MM.1S (cell line): ENCODE data around the gene TGM5.

Source experiments
- DNase-seq: peaks from one replicate; pipeline ENCODE4 v3.0.0-alpha.2; 2015
- H2AFZ ChIP-seq: fragments of 300-600 bp; sonication (generic); 2 replicates; pipeline ENCODE4 v1.6.0; 2016; ENCODE audit warnings: antibody characterized with exemption, low read length
- H3F3A ChIP-seq: fragments of 300-600 bp; sonication (generic); 2 replicates; pipeline ENCODE4 v1.6.1; 2016; ENCODE audit warnings: mild to moderate bottlenecking, antibody characterized with exemption, low read length, moderate library complexity, mixed read lengths; ENCODE audit not compliant: insufficient read depth
- H3K27ac ChIP-seq: fragments of 300-600 bp; sonication (generic); 2 replicates; pipeline ENCODE4 v1.5.1; 2016; ENCODE audit warnings: mild to moderate bottlenecking, low read length
- H3K27me3 ChIP-seq: fragments of 300-600 bp; sonication (generic); replicated peaks from 2 replicates; pipeline ENCODE4 v1.6.0; 2016; ENCODE audit warnings: low read length; ENCODE audit not compliant: insufficient read depth
- H3K36me3 ChIP-seq: fragments of 300-600 bp; sonication (generic); replicated peaks from 2 replicates; pipeline ENCODE4 v1.6.1; 2016; ENCODE audit warnings: mild to moderate bottlenecking, low read length, mixed read lengths; ENCODE audit not compliant: insufficient read depth
- H3K4me1 ChIP-seq: fragments of 300-600 bp; sonication (generic); 2 replicates; pipeline ENCODE4 v1.6.1; 2016; ENCODE audit warnings: low read length, mixed read lengths
- H3K4me2 ChIP-seq: fragments of 300-600 bp; sonication (generic); 2 replicates; pipeline ENCODE4 v1.6.0; 2016; ENCODE audit warnings: low read depth, low read length
- H3K4me3 ChIP-seq: fragments of 300-600 bp; sonication (generic); 2 replicates; pipeline ENCODE4 v1.5.1; 2016; ENCODE audit warnings: low read length, mixed read lengths
- H3K79me2 ChIP-seq: fragments of 300-600 bp; sonication (generic); 2 replicates; pipeline ENCODE4 v1.6.1; 2016; ENCODE audit warnings: mixed run types, low read length, mixed read lengths
- H3K9ac ChIP-seq: fragments of 300-600 bp; sonication (generic); 2 replicates; pipeline ENCODE4 v1.6.1; 2016; ENCODE audit warnings: low read length, mixed read lengths
- H3K9me2 ChIP-seq: fragments of 300-600 bp; sonication (generic); replicated peaks from 2 replicates; pipeline ENCODE4 v1.6.1; 2016; ENCODE audit warnings: mild to moderate bottlenecking, low read length, mixed read lengths; ENCODE audit not compliant: insufficient read depth
- H3K9me3 ChIP-seq: fragments of 300-600 bp; sonication (generic); replicated peaks from 2 replicates; pipeline ENCODE4 v1.6.1; 2016; ENCODE audit warnings: mild to moderate bottlenecking, low read length, mixed read lengths; ENCODE audit not compliant: insufficient read depth
- H4K20me1 ChIP-seq: fragments of 300-600 bp; sonication (generic); 2 replicates; pipeline ENCODE4 v1.6.1; 2016; ENCODE audit warnings: mild to moderate bottlenecking, low read length, moderate library complexity, mixed read lengths; ENCODE audit not compliant: insufficient read depth
- EZH2 ChIP-seq: fragments of 300-600 bp; sonication (generic); optimal IDR thresholded peaks from 2 replicates; pipeline ENCODE3; 2017; ENCODE audit warnings: low read depth, mild to moderate bottlenecking, antibody characterized with exemption, low read length, mixed read lengths
- EZH2phosphoT487 ChIP-seq: fragments of 300-600 bp; sonication (generic); IDR thresholded peaks from 2 replicates; pipeline ENCODE4 v1.6.1; 2018; ENCODE audit warnings: antibody characterized with exemption, low read length
- TF ChIP-seq, protein P1 (sequence below): fragments of 300-600 bp; sonication (generic); IDR thresholded peaks from 2 replicates; pipeline ENCODE4 v1.5.1; 2016; ENCODE audit warnings: antibody characterized with exemption, low read length, mixed read lengths

TGM5 gene

GRCh38 chr15:43243020-43243645 lies 23.6 kb downstream of the TGM5 start:
- no peak for DNase-seq
- Histone ChIP-seq H3K4me1 (no peaks in the 10 kb centered on the region), H2AFZ (no peak overlapping the region), H3K4me3 (no peak overlapping the region), H3K9ac (no peak overlapping the region), H3K36me3 (no peaks in the 10 kb centered on the region), H3F3A (no peaks in the 10 kb centered on the region), H3K79me2 (no peaks in the 10 kb centered on the region), H4K20me1 (no peaks in the 10 kb centered on the region), H3K4me2 (no peak overlapping the region), H3K9me3 (no peaks in the 10 kb centered on the region), H3K27me3 (no peaks in the 10 kb centered on the region), H3K27ac (no peak overlapping the region), H3K9me2 (no peaks in the 10 kb centered on the region)
- TF ChIP-seq, protein P1, sequence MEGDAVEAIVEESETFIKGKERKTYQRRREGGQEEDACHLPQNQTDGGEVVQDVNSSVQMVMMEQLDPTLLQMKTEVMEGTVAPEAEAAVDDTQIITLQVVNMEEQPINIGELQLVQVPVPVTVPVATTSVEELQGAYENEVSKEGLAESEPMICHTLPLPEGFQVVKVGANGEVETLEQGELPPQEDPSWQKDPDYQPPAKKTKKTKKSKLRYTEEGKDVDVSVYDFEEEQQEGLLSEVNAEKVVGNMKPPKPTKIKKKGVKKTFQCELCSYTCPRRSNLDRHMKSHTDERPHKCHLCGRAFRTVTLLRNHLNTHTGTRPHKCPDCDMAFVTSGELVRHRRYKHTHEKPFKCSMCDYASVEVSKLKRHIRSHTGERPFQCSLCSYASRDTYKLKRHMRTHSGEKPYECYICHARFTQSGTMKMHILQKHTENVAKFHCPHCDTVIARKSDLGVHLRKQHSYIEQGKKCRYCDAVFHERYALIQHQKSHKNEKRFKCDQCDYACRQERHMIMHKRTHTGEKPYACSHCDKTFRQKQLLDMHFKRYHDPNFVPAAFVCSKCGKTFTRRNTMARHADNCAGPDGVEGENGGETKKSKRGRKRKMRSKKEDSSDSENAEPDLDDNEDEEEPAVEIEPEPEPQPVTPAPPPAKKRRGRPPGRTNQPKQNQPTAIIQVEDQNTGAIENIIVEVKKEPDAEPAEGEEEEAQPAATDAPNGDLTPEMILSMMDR = no peak
- TF ChIP-seq EZH2 (no peak), EZH2phosphoT487 (no peak)

GRCh38 chr15:43242616-43243015 lies 24.1 kb downstream of the TGM5 start:
- H4K20me1 ChIP-seq = no peaks in the 10 kb centered on the region

DNA sequence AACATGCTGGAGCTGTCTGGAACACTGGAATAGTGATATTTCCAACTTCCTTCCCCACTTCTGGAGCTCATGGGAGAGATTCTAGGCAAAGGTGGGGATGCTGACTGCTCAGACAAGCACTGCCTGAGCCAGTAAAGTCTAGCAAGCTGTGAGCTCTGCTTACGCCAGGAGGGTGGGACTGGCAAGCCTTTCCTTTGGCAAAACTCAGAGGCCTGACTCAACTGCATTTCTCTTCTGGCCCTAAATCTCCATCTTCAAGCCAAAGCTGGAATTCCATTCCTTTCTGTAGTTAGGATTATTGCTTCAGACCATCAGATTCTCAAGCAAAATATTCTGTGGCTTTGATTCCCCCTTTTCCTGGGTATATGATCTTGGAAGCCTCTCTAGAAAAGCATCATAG lies 25.6 kb downstream of the TGM5 start:
- H3K79me2 ChIP-seq = no peaks in the 10 kb centered on the region
- no peak for TF ChIP-seq EZH2
- H3K9me2 ChIP-seq = no peaks in the 10 kb centered on the region
- no peaks in the 10 kb centered on the region for H3K27me3 ChIP-seq
- H3F3A ChIP-seq = no peaks in the 10 kb centered on the region
- H3K36me3 ChIP-seq = no peaks in the 10 kb centered on the region
- no peak overlapping the region for H3K27ac ChIP-seq
- DNase-seq = no peak
- no peak overlapping the region for H2AFZ ChIP-seq
- H3K4me3 ChIP-seq = no peak overlapping the region
- H4K20me1 ChIP-seq = no peaks in the 10 kb centered on the region
- H3K4me2 ChIP-seq = no peak overlapping the region
- H3K9ac ChIP-seq = no peak overlapping the region
- no peaks in the 10 kb centered on the region for H3K9me3 ChIP-seq
- no peaks in the 10 kb centered on the region for H3K4me1 ChIP-seq

More at GRCh38 chr15:43242616-43243015, 24.1 kb downstream of the TGM5 start:
- H3K4me1 ChIP-seq = no peaks in the 10 kb centered on the region
- H3K9me2 ChIP-seq = no peaks in the 10 kb centered on the region
- no peak for DNase-seq
- no peak overlapping the region for H2AFZ ChIP-seq
- no peaks in the 10 kb centered on the region for H3K27me3 ChIP-seq
- no peaks in the 10 kb centered on the region for H3K79me2 ChIP-seq
- TF ChIP-seq, protein P1 = no peak
- TF ChIP-seq EZH2 = no peak
- no peak for TF ChIP-seq EZH2phosphoT487
- H3K9ac ChIP-seq = no peak overlapping the region
- no peaks in the 10 kb centered on the region for H3K9me3 ChIP-seq
- no peaks in the 10 kb centered on the region for H3K36me3 ChIP-seq
- no peak overlapping the region for H3K4me3 ChIP-seq
- H3K27ac ChIP-seq = no peak overlapping the region
- H3F3A ChIP-seq = no peaks in the 10 kb centered on the region
- H3K4me2 ChIP-seq = no peak overlapping the region

DNA sequence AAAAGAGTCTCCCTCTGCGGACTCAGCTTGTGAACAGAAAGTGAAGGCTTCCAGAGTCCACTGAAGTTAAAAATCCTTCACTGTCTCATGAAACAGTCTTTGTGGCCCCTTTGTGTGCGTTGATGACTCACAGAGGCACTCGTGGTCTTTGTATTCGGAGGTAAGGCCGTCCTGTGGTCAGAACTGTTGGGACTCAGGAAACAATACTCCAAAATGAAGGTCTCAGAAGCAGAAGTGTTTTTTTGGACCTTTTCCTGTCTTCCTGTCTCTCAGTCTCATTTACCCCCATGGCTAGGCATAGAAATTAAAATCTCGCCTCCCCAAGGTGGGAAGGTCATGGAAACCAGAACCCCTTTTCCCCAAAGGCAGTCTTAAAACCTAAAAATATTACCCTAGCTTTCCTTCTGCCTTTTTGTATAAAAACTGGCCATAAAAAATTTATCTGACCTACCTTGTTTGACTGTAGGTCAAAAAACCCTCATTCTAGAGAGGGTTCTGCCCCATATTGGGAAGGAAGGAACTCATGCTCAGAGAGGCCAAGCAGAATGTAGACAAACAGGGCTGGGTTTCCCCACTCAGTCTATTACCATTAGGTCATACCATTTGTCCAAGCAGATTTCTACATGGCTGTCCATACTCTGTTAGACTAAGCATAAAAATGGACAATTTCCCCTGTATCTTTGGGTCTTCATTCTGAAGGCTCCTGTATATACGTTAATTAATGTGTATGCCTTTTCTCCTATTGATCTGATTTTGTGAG lies 26.8 kb downstream of the TGM5 start:
- no peaks in the 10 kb centered on the region for H3K9me2 ChIP-seq
- H3K36me3 ChIP-seq = no peaks in the 10 kb centered on the region
- no peaks in the 10 kb centered on the region for H3K4me1 ChIP-seq
- no peak overlapping the region for H3K9ac ChIP-seq
- no peaks in the 10 kb centered on the region for H3K79me2 ChIP-seq
- no peaks in the 10 kb centered on the region for H4K20me1 ChIP-seq
- H3K9me3 ChIP-seq = no peaks in the 10 kb centered on the region
- no peaks in the 10 kb centered on the region for H3K27me3 ChIP-seq
- no peaks in the 10 kb centered on the region for H3F3A ChIP-seq
- H3K4me3 ChIP-seq = no peak overlapping the region
- H3K27ac ChIP-seq = no peak overlapping the region
- no peak overlapping the region for H3K4me2 ChIP-seq
- no peak overlapping the region for H2AFZ ChIP-seq
- no peak for DNase-seq
- TF ChIP-seq EZH2 = no peak
- TF ChIP-seq EZH2phosphoT487 = no peak
- TF ChIP-seq, protein P1 = no peak
